GM18508 (cell line): Measurements from ENCODE around the gene FAM187B.

ENCODE experiments used
- ATAC-seq: cut with Tn5 transposase; IDR thresholded peaks from one replicate; pipeline ENCODE4 v1.9.1; 2021; ENCODE audit warnings: moderate number of reproducible peaks; ENCODE audit not compliant: insufficient read depth, unreplicated experiment

Gene FAM187B

DNA sequence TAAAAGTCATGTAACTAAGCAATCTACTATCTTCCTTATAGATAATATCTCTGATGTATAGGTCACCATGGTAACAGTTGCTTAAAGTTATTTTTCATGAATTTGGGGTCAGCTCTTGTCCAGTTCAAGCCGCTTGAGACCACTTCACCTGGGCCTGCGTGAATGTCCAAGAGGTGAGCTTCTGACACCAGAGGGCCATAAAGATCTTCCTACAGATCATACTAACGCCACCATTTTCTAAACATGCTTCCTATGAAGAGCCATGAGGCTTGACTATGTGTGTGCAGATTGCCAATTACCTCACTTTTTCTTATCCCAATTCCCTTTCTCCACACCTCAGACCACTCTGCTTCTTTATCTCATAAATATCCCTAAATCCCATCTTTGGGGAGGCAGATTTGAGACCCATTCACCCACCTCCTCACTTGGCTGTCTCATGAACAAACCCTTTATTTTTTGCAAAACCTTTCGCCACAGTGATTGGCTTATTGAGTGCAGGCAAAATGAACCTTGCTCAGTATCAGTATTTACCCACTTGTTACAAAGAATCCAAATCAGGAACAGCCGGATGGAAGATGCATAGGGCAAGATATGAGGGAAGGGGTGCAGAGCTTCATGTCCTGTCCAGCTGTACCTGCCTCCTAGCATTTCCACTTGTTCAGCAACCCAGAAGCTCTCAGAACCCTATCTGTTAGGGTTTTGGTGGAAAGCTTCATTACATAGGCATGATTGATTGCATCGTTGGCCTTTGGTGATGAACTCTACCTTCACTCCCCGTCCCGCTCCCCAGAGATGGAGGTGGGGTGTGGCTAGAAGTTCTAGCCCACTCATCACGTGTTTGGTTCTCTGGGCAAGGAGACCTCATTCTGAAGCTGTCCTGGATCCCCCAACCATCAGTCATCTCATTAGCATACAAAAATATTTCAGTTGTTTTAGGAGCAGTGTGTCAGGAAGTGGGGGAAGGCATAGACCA is 34.2 kb downstream of the FAM187B start:
- ATAC-seq = no peak

DNA sequence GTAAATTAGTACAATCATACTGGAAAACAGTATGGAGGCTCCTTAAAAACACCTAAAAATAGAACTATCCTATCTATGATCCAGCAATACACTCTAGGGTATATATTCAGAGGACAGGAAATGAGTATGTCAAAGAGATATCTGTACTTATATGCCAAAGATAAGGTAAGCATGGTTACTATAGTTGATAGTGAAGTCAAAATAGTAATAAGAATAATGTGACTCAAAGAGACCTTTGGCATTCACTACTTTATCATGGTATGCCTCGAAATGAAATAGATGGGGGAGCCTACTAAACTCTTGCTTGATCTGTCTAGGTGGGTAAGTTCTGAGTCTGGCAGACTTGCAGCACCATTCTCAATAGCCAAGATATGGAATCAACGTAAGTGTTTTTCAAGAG is 43.7 kb downstream of the FAM187B start:
- no peak for ATAC-seq

DNA sequence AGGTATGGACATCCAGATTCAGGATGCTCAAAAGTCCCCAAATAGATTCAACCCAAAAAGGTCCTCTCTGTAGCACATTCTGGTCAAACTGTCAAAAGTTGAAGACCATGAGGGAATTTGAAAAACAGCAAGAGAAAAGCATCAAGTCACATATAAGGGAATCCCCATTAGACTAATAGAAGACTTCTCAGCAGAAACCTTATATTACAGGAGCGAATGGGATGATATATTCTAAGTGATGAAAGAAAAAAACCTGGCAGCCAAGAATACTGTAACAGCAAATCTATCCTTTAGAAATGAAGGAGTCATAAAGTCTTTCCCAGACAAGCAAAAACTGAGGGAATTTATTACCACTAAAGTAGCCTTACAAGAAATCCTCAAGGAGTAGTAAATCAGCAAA is 44.3 kb downstream of the FAM187B start:
- no peak for ATAC-seq

DNA sequence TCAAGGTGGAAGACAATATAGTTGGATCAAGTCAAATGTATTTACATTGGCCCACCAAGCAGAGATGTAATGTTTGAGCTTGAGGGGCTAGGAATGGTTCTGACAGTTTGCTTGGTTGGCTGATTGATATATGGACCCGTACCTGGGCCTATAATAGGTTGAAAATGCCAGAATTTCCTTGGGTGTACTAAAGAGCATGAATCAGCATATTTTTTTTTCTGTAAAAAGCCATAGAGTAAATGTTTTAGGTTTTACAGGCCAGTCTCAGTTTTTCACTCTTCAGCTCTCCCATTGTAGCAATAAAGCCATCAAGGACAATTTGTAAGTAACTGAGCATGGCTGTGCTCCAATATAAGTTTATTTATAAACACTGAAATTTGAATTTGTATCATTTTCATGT is 47.2 kb downstream of the FAM187B start:
- no peak for ATAC-seq

DNA sequence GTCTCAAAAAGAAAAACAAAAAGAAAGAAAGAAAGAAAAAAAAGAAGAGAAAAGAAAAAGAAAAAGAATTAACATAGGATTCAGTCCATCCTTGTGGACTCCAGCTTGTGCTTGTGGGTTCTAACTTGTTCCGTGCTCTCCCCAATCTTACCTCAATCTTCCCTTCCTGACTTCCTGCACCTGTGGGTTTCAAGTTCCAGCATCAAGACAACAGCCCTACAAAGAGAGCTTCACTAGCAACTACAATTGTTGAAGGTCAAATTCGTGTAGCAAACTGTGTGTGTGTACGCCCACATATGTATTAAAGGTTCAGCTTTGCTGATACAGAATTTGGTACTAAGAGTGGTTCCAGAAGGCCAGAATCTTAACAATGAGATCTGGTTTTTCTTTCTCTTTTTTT is 48.7 kb downstream of the FAM187B start:
- no peak for ATAC-seq

DNA sequence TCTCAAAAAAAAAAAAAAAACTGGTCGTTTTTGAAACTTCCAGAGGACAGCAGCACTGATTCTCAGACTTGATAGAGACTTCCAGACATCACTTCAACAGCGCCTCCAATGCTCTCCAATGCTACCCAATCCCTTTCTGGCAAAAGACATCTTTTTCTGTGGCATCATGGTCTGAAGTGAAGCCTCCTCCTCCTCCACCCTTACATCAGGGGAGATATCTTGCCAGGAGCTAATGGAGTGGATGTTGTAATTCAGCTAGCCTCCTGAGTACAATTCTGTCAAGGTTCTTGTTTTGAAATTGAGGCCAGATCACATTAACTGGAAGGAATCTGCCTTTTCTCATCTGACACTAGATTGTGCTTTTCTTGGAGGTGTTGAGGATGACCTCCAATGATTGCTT is 49.8 kb downstream of the FAM187B start:
- no peak for ATAC-seq

DNA sequence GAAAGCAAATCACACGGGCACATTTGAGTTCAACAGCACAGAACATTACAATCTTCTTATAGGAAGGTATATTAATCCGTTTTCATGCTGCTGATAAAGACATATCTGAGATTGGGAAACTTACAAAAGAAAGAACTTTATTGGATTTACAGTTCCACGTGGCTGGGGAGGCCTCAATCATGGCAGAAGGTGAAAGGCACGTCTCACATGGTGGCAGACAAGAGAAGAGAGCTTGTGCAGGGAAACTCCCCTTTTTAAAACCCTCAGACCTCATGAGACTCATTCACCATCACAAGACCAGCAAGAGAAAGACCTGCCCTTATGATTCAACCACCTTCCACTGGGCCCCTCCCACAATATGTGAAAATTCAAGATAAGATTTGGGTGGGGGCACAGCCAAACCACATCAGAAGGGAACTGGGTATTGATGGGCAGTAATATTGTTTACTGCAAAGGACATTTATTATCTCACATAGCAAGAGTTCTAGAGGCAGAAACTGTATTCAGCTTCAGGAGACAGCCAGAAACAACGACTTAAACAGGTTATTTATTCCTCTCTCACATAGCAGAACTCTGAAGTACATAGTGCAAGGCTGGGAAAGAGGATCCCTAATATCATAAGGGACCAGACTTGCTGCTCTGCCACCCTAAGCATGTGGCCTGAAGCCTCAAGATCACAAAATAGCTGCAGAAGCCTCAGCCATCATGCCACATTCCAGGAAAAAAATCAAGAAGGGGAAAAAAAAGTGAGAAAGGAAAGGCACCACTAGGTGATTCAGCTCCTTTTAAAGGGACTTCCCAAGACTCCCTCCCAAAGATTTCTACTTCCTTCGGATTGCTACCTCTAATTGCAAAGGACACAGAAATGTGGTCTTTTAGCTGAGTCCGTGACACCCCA is 50.9 kb downstream of the FAM187B start:
- no peak for ATAC-seq

DNA sequence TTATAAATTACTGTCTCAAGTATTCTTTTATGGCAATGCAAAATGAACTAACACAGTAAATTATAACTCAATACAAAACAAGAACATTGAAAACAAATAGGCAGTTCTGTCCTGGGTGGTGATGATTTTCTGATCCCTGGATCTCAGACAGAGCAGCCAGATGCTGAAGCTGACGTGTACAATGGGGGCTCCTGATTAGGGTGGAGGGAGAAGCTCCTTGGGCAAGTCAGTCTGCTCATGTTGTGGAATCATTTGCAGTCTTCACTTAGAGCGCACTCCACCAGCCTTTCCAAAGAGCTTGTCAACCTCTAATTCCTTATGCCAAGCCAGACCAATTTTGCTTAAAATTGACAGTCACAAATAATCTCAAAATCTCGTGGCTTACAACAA is 52.4 kb downstream of the FAM187B start:
- ATAC-seq = no peak
